GM19397 (cell line): Measurements from ENCODE around the gene TBC1D2B.
"Not testable (repeated sequence)": the region's sequence is repeated elsewhere in the genome, so short reads cannot be mapped to it uniquely, and the experiment has no call there.

Experiments used
- ATAC-seq: cut with Tn5 transposase; IDR thresholded peaks from one replicate; pipeline ENCODE4 v1.9.1; 2021; ENCODE audit warnings: mild to moderate bottlenecking, moderate library complexity; ENCODE audit not compliant: unreplicated experiment

TBC1D2B gene

DNA sequence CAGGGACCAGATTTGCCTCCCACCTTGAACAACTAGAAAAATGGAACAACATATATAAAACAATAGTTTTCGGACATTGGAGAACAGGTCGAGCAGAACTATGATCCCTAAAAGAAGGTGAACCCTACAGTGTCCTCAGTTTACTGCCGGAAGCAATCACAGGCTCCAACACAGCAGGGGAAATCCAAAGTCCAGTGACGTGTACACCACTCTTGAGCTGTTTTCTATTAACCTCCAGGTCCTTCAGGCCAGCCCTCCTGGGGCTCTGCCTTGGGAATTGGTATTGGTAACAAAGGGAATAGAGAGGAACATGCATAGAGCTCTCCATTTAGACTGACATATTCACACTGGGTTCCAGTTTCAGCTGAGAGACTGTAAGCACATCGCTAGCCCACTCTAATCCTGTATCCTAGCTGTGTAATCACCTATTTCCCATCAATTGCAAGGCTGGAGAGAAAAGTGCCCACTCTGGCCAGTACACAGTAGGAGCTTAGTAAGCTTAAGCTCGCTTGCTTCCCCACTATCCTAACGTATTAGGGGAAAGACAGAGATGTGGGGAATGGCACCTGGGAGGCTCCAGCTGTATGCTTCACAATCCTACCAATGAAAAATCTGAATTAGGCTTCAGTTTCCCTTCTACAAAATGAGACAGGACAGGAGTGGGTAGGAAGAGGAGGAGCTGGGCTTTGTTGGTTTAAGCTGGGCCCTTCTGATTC, 118.6 kb downstream of the TBC1D2B start:
- not testable (repeated sequence) for ATAC-seq

GRCh38 chr15:77958021-77958420, 119.5 kb downstream of the TBC1D2B start:
- ATAC-seq, result not testable (repeated sequence)

DNA sequence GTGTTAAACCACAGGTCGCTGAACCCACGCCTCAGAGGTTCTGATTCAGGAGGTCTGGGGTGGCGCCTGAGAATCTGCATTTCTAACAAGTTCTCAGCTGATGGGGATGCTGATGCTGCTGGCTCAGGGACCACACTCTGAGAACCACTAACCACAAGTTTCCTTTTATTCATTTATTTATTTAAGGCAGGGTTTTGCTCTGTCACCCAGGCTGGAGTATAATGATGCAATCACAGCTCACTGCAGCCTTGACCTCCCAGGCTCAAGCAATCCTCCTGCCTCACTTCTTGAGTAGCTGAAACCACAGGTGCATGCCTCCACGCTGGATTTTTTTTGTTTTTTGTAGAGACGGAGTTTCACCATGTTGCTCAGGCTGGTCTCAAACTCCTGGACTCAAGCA, 123.6 kb downstream of the TBC1D2B start:
- ATAC-seq, result not testable (repeated sequence)

- ATAC-seq, result not testable (repeated sequence)
These were observed 124.5 kb downstream of the TBC1D2B start for GRCh38 chr15:77952928-77953446.

- ATAC-seq, result not testable (repeated sequence)
These were observed 126.3 kb downstream of the TBC1D2B start for GRCh38 chr15:77951105-77951786.

- not testable (repeated sequence) for ATAC-seq
These were observed 127.0 kb downstream of the TBC1D2B start for GRCh38 chr15:77950470-77950869.

GRCh38 chr15:77945566-77945965, 131.9 kb downstream of the TBC1D2B start:
- no peak for ATAC-seq
